Endometrial microvascular endothelial cells (primary cell): ENCODE results near the gene LRRC74A. TPM values are rescaled to one million over a fixed set of nuclear protein-coding genes. Genes with fewer than 3 reads are reported as not detected.

Experiments used
- in situ Hi-C: cut with HindIII; loops from 2 replicates; pipeline ENCODE4 v1.10.0; 2017; ENCODE audit warnings: low sequenced_read_pairs, low pct_unique_long_range_greater_than_20kb; ENCODE audit errors: inconsistent ontology term
- total RNA-seq: library from RNA; depleted of rRNA; stranded (reverse); fragments of >200 nt; gene quantifications from one replicate; pipeline ENCODE4 v1.2.3, GENCODE V29; 2015; ENCODE audit errors: inconsistent ontology term

Gene LRRC74A
- total RNA-seq, 1 donor from 2014 or later, result not detected

DNA sequence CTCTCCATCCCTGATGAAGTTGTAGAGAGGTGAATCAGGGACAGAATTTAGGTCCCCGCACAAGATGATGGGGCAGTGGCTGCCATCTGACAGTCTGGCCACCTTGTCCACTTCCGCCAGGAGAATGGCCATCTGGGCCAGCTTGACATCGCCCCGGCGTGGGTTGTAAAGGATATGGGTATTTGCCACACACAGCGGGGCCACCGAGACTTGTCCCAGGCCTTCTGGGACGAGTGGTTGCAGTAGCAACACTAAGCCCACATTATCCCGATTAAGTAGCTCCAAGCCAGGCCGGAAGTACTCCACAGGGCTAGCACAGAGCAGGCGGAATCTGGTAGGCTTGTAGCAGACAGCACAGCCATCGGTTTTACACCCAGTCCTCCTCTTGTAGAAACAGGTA lies 19.8 kb upstream of the LRRC74A start:
- in situ Hi-C loops, result no loop called here

DNA sequence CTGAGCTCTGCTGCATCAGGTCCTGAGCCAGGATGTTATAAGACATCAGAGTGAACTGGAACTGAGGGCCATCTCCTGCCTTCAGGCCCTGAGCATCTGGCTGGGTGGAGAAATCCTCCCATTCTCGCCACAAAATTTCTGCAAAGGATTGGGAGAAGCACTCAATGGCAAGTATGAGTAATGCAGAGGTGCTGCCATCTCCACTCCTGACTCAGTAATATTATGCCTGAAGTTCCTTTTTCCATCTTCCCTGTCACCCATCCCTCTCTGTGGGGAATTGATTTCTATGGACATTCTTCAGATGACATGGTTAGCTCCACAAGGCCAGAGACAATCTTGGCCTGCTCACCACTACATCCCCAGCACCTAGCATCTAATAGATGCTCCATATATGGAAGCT lies 18.2 kb upstream of the LRRC74A start:
- in situ Hi-C loops, result no loop called here

DNA sequence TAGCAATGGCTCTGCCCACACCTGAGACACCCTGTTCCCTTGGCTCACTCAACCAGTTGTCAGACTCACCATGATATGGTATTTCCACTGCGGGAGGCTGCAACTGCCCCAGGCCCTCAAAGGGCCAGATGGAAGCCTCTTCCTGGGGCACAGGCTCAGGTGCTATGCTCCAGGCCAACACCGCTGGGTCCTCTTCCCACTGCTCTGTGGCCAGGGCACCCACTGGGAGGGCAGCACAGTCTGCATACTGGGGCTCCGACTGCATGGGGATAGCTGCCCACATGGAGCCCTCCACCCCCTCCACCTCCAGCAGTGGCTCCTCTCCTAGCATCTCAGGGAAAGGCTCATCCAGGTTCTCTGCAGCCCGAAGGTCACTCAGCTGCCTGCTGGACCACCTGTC lies 17.2 kb upstream of the LRRC74A start:
- in situ Hi-C loops, result no loop called here

DNA sequence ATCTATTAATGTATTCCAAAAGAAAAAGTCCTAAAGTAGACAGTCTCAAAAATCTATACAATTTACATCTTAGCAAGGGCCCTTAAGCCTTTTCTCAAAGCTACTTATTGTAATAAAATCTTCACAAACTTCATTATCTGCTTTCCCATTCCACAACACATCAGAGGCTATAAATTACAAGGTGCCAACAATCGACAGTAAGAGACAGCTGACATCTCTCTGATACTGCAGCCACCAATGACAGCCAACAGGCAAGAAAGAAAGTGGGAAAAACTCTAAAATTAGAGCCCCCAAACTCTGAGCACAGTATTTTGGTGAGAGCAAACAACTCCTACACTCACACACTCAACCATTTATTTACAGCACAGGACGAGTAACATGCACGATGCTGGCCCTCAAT lies 15.7 kb upstream of the LRRC74A start:
- in situ Hi-C loops, result no loop called here

DNA sequence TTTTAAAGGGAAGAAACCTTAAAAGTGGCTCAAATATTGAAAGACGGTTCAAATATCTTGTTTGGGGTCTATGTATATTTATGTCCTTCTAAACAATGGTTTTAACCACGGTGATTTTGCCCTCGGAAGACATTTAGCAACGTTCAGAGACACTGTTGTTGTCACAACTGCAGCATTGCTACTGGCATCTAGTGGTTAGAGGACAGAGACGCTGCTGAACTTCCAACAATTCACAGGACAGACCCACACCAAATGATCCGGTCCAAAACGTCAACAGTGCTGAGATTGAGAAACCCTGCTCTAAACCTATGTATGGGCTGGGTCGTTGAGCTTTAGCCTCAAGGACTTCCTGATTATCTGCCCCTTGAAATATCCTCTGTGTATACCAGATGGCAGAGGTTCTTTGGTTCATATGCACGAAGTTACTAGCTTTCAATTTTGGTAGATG lies 15.2 kb upstream of the LRRC74A start:
- in situ Hi-C loops, result no loop called here

DNA sequence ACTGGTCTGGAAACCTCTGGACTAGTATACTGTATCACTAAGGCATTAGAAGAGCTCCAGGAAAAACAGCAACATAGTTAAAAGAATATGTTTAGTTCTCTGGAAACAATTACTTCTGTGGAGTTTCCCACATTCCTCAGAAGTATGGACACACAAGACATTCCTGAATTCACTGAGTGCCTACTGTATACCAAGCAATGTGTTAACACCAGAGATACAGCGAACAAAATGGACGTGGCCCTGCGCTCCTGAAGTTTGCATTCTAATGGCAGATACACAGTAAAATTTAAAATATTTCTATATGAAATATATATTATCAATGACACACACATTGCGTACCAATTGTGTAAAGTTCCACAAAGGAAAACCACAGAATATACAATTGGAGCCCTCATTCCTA lies 14.6 kb upstream of the LRRC74A start:
- in situ Hi-C loops, result no loop called here

DNA sequence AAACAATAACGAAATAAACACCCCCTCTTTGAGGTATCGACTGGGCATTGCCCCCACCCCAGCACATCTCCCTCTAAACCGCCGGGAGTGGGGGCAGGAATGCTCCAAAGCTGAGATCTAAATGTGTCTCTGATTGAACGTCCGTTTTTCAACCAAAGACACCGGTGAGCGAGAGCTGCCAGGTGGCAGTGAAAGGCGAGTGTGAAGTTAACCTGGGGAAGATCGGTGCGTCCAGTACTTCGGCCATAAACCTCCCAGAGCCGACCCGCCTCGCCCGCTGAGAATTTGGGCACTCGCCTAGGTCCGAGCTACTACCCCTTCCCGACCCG lies 14.2 kb upstream of the LRRC74A start:
- in situ Hi-C loops, result no loop called here

DNA sequence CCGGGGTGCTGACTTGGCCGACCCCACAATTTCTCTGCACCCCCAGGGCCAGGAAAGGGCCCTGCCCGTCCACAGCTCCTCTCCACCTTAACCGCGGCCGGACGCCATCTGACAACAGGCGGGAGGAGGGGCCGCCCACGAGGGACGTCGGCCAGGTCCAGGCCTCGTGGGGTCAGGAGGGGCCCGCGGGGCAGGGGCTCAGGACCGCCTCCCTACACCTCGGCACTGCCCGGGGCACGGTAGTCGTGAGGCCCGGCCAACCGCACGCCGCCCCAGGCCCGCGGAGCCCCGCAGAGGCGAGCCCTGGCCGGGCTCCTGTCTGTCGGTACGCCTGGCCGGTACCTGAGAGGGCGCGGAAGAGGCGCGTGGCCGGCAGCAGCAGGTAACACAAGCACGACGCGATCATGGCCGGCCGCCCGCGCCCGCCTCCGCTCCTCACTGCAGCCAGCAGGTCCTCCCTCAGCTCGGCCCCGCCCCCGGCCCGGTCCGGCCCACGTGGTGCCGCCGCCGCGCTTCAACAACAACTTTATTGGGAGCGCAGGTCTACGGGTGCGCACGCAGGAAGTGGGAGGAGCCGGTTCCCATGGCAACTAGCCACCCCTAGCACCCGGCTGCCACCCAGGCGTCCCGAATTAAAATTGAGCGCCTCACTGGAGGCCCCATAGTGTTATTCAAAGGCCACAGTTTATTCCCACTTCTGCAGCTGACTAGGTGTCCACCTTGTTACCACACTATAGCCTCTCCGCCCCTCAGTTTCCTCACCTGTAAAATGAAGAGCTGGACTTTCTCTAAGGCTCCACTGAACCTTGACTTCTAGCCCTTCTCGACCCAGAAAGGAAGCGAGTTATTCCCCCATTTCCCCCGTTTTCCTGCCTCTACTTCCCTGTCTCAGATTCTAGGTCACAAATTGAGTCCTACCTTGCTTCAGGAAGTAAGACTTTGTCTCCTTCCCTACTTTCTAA lies 13.5 kb upstream of the LRRC74A start, which contains the start of gene ANGEL1:
TSS of gene ANGEL1 (minus strand) at position 461 of the 962 bp plus-strand sequence. CDS start at position 406, 55 bp downstream.
- in situ Hi-C loops, result no loop called here

DNA sequence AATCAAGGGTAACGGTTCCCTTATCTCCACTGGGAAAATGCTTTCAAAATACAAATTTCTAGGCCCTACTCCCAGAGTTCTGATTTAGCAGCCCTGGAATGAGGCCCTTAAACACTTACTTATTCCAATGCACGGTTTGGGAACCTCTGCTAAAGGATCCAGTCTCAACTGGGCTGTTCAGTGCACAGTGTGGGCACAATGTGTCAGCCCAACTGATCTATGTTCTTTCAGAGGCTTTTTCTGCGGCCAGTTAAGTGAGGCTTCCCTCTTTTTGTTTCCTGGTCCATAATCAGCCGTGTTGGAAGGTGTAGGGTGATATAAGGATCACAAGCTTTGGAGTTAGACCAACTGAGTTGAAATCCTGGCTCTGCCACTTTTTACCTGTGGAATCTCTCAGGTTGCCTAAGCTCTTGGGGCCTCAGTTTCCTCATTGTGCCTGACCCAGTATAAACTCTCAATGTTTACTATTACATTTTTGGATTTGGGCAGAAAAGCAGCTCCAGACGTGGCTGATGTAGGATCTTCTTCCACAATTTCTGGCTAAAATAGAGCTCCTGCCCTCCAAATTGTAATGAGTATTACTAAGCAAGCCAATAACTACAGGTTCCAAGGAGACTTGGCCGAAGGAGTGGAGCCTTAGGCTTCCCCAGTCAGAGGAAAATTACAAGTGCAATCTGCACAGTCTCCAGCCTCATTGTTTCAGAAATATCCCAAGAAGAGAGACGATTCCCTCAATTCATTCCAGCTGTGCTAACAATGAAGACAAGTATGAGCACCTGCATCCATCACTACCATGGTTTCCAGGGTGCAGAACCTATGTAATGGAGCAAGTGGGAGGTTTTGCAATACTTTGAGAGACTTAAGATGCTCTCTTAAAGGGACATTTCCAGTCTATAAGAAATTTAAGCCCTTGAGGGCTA lies 11.2 kb upstream of the LRRC74A start:
- in situ Hi-C loops, result no loop called here

DNA sequence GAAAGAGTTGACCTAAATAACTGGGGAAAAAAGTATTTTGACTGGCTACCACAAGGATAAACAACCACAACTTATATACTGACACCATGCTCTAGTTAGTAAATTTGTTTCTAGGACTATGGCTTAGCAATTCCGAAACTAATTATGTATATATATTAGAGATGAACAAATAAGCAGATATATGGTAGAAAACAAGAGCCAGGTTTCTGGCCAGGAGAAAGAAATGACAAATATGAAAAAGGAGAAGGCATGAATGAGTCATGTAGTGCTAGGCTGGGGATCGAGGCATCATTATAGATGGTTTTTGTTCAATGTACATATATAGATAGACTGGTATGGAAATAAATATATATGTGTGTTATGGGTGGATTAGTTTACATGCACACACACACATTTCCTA lies 5.5 kb upstream of the LRRC74A start:
- in situ Hi-C loops, result no loop called here

DNA sequence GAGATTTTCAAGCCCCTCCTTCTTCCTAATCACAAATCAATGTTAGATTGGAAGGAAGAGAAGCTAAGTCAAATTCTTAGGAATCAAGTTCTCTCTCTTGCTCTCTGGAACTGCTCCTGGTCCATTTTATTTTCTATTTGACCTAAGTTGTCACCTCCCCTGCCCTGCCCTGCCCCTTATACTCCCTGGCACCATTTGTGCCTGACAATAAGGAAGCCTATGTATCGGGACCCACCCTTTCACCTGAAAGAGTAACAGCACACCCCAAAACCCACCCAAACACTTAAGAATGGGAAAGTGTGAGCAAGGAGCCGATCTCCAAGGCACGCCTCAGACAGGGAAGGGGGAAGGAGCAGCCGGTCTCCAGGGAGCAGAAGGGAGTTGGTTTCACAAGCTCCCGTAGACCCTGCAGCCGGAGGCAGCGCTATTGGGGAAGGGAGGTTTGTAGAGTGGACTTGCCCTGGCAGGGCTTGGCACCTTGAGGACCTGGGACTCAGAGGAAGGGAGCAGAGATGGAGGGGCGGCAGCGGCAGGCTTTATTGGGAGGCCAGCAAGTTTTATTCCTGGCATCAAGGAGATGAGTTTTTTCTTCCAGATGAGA lies 1.6 kb downstream of the LRRC74A start:
- in situ Hi-C loops, result no loop called here

DNA sequence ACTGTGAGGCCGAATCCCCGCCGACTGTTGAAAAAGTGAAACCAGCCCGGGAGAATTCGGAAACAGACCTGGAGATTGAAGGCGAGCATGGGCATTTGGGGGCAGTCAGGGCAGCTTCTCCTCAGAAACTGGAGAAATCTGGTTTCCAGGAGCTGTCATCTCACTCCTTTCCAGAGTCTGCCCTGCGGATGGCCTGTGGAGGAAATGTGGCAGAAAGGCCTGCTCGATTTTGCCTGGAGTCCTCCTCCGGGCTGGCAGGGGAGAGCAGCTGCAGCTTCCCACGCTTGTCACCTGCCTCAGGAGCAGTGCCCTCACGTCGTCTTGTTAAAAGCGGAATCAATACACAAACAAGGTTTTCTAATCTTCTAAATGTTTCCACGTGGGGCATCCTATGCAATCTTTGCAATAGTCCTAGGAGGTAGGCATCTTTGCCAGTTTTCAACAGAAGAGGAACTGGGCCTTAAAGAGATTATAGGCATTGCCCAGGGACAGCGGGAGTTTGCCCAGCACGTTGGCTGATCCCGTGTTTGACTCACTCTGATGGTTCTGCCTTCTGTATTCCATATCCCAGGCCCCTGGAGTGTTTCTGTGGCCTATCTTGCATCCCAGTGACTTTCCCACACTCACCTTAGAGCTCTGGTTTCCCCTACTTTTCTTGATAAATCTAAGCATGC lies 2.3 kb downstream of the LRRC74A start:
- in situ Hi-C loops, result no loop called here

DNA sequence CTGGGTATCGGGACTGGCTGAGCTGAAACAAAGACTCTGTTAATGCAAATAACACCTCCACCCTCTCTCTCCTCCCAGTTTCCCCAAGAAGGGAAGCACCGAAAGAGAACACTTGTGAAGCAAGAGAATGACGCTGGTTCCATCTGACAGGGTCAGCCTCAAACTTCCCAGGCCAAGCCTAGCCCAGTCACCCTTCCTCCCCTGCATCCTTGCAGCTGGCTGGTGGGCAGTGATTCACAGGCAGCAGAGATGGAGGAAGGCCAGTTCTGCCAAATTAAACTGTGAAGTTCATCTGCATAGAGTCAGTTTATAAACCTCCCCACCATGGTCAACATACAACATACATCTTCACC lies 2.8 kb downstream of the LRRC74A start:
- in situ Hi-C loops, result no loop called here

DNA sequence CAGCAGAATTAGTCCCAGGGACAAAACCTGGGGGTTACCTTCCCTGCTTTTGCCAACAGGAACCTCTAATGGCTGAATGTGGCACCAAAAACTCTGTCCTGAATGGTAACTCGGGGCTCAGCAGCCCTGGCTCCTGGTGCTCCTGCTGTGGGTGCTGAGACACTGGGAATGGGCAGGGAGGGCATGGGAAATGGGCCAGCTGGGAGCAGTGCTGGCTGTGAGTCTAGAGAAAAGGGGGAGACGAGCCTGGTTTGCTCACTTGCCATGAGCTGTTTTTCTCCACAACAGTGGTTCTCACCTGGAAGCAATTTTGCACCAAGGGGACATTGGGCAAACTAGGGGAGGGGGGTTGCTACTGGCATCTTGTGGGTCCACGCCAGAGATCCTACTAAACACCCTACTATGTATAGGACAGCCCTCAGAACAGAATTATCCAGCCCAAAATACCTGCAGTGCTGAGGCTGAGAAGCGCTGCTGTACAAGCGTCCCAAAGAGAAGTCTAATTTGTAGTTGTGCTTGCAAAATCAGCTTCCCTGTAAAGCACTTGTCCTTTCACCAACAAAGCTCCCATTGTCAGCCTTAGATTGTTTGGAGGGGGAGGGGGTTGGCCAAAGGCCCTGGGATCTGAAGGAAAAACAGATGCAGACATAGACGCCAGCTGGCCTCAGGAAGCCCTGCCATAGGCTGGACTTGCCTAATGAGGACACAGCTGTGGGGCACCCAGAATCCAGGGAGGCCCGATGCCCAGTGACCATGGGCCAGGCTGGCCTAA lies 3.6 kb downstream of the LRRC74A start:
- in situ Hi-C loops, result no loop called here

DNA sequence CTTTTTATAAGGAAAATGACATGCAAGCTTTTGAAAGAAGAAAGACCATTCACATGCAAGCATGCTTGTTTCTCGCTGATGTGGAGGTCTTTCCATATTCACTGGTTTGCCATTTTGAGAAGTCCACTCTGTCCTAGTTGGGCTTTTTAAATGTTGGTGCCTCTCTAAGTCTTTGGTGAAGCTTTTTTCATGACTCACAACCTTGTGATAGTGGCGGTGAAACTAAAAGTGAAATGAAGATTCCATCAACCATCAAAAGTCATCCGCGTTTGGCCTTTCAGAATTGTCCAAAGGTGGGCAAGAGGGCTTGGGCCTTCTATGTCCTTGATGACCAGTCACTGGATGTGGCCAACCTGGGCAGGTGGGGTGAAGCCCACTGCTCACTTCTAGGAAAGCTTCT lies 4.3 kb downstream of the LRRC74A start:
- in situ Hi-C loops, result no loop called here

DNA sequence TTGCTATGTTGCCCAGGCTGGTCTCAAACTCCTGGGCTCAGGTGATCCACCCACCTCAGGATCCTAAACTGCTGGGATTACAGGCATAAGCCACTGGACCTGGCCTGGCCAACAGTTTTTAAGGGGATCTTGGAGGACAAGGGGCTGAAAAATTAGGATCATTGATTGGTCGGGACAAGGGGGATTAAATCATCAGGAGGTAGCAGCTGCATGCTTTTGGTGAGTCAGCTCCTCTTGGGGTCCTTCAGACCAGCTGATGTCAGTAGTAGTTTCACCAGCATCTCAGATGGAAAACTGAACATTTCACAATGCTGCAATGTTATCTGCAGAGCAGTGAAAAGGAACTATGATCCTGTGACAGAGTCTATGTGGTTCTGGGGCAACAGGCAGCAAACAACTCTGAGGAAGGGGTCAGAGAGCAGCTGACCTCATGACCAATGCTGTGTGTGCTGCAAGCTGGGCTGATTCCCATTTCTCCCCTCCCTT lies 6.3 kb downstream of the LRRC74A start:
- in situ Hi-C loops, result no loop called here

DNA sequence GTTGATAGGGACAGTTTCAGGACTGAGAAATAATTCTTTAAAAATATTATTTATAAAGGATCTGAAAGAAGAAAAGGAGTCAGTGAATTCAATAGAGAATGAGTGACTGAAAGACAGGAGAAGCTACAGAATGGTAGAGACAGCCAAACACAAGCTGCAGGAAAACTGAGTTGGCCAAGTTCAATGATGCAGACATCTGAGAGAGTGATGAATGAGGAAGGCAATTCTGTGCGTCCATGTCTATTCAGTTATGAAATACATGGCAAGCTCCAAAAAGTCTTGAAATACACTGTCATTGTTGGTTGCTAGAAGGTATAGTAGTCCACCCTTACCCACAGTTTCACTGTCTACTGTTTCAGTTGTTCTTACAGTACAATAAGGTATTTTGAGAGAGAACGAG lies 6.8 kb downstream of the LRRC74A start:
- in situ Hi-C loops, result no loop called here

DNA sequence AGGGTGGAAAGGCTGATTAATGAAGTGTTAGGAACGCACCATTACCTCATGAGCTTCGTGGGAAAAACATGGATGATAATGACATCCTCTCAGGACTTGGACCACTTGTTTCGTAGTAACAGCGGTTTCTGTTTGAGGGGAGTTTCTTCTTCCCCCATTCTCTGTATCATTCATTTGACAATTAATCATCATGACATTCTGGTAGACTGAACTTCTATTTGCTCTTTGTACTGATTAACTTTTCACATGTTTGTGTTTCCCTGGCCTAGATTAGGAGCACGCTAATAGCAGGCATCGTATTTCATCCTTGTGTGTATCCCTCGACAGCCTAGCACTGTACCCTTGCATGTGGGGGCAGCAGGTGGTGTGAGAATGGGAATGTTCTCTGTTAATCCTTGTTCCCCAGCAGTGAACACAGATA lies 8.0 kb downstream of the LRRC74A start:
- in situ Hi-C loops, result no loop called here
